ENCODE measurements around the gene APC2.

Gene APC2

GRCh38 chr19:1465191-1466016 lies 15.5 kb downstream of the APC2 start:
- Histone ChIP-seq H3K9me3 (ENCODE audit: control insufficient read depth, insufficient read depth, low read length) (no peaks in the 10 kb centered on the region), H3K36me3 (ENCODE audit: control insufficient read depth, insufficient read depth, low read length) (no peaks in the 10 kb centered on the region), H3K27ac (ENCODE audit: low read depth, low read length) (no peak overlapping the region), H3K4me1 (ENCODE audit: control insufficient read depth, insufficient read depth, low read length) (no peaks in the 10 kb centered on the region), H3K9ac (ENCODE audit: low read depth, low read length) (no peak overlapping the region), H3K4me3 (ENCODE audit: low read depth, low read length) (no peak overlapping the region), H3K27me3 (ENCODE audit: control insufficient read depth, insufficient read depth, low read length) (peaks cover 63% of the 10 kb centered on the region)

DNA sequence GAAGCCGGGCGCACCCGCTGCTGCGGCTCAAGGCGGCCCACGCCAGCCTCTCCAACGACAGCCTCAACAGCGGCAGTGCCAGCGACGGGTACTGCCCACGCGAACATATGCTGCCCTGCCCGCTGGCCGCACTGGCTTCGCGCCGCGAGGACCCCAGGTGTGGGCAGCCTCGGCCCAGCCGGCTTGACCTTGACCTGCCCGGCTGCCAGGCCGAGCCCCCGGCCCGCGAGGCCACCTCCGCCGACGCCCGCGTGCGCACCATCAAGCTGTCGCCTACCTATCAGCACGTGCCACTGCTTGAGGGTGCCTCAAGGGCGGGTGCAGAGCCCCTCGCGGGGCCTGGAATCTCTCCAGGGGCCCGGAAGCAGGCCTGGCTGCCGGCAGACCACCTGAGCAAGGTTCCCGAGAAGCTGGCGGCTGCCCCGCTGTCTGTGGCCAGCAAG lies 16.1 kb downstream of the APC2 start:
- H3K4me1 ChIP-seq (ENCODE audit: control insufficient read depth, insufficient read depth, low read length) = peaks cover 3% of the 10 kb centered on the region; the same call in 1 of the 2 replicates

DNA sequence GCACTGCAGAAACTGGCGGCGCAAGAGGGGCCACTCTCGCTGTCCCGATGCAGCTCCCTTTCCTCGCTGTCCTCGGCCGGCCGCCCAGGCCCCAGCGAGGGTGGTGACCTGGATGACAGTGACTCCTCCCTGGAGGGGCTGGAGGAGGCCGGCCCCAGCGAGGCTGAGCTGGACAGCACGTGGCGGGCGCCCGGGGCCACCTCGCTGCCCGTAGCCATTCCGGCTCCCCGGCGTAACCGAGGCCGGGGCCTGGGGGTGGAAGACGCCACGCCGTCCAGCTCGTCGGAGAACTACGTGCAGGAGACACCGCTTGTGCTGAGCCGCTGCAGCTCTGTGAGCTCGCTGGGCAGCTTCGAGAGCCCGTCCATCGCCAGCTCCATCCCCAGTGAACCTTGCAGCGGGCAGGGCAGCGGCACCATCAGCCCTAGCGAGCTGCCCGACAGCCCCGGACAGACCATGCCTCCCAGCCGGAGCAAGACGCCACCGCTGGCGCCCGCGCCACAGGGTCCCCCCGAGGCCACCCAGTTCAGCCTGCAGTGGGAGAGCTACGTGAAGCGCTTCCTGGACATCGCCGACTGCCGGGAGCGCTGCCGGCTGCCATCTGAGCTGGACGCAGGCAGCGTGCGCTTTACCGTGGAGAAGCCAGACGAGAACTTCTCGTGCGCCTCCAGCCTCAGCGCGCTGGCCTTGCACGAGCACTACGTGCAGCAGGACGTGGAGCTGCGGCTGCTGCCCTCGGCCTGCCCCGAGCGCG lies 16.7 kb downstream of the APC2 start:
- peaks cover 8% of the 10 kb centered on the region for H3K4me1 ChIP-seq (ENCODE audit: control insufficient read depth, insufficient read depth, low read length)
- H3K27me3 ChIP-seq (ENCODE audit: control insufficient read depth, insufficient read depth, low read length) = peaks cover 75% of the 10 kb centered on the region
- H3K36me3 ChIP-seq (ENCODE audit: control insufficient read depth, insufficient read depth, low read length) = no peaks in the 10 kb centered on the region
- no peak overlapping the region for H3K9ac ChIP-seq (ENCODE audit: low read depth, low read length)
- H3K27ac ChIP-seq (ENCODE audit: low read depth, low read length) = no peak overlapping the region
- H3K9me3 ChIP-seq (ENCODE audit: control insufficient read depth, insufficient read depth, low read length) = no peaks in the 10 kb centered on the region
- H3K4me3 ChIP-seq (ENCODE audit: low read depth, low read length) = peak overlapping the region; percentile 37; the same call in 1 of the 2 replicates

More for the DNA sequence above, 16.1 kb downstream of the APC2 start:
- Histone ChIP-seq H3K9ac (ENCODE audit: low read depth, low read length) (no peak overlapping the region), H3K36me3 (ENCODE audit: control insufficient read depth, insufficient read depth, low read length) (no peaks in the 10 kb centered on the region), H3K9me3 (ENCODE audit: control insufficient read depth, insufficient read depth, low read length) (no peaks in the 10 kb centered on the region), H3K27ac (ENCODE audit: low read depth, low read length) (no peak overlapping the region), H3K27me3 (ENCODE audit: control insufficient read depth, insufficient read depth, low read length) (peaks cover 69% of the 10 kb centered on the region), H3K4me3 (ENCODE audit: low read depth, low read length) (no peak overlapping the region)

DNA sequence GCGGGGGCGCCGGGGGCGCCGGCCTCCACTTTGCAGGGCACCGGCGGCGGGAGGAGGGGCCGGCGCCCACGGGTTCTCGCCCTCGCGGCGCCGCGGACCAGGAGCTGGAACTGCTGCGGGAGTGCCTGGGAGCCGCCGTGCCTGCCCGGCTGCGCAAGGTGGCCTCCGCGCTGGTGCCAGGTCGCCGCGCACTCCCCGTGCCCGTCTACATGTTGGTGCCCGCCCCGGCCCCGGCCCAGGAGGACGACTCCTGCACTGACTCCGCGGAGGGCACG lies 17.2 kb downstream of the APC2 start:
- no peaks in the 10 kb centered on the region for H3K36me3 ChIP-seq (ENCODE audit: control insufficient read depth, insufficient read depth, low read length)
- H3K27me3 ChIP-seq (ENCODE audit: control insufficient read depth, insufficient read depth, low read length) = peaks cover 80% of the 10 kb centered on the region
- peaks cover 8% of the 10 kb centered on the region for H3K4me1 ChIP-seq (ENCODE audit: control insufficient read depth, insufficient read depth, low read length)
- H3K9me3 ChIP-seq (ENCODE audit: control insufficient read depth, insufficient read depth, low read length) = no peaks in the 10 kb centered on the region
- H3K4me3 ChIP-seq (ENCODE audit: low read depth, low read length) = peak overlapping the region; percentile 37; the same call in 1 of the 2 replicates
- no peak overlapping the region for H3K27ac ChIP-seq (ENCODE audit: low read depth, low read length)
- no peak overlapping the region for H3K9ac ChIP-seq (ENCODE audit: low read depth, low read length)

GRCh38 chr19:1467490-1468273 lies 17.8 kb downstream of the APC2 start:
- H3K27me3 ChIP-seq (ENCODE audit: control insufficient read depth, insufficient read depth, low read length) = peaks cover 86% of the 10 kb centered on the region

DNA sequence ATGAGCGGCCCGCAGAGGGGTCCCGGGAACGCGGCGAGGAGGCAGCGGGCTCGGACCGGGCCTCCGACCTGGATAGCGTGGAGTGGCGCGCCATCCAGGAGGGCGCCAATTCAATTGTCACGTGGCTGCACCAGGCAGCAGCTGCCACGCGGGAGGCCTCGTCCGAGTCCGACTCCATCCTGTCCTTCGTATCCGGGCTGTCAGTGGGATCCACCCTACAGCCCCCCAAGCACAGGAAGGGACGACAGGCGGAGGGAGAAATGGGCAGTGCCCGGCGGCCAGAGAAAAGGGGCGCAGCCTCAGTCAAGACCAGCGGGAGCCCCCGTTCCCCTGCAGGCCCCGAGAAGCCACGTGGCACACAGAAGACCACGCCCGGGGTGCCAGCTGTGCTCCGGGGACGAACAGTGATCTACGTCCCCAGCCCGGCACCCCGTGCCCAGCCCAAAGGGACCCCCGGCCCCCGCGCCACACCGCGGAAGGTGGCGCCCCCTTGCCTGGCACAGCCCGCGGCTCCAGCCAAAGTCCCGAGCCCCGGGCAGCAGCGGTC lies 18.4 kb downstream of the APC2 start:
- Histone ChIP-seq H3K36me3 (ENCODE audit: control insufficient read depth, insufficient read depth, low read length) (no peaks in the 10 kb centered on the region), H3K4me1 (ENCODE audit: control insufficient read depth, insufficient read depth, low read length) (peaks cover 8% of the 10 kb centered on the region), H3K27me3 (ENCODE audit: control insufficient read depth, insufficient read depth, low read length) (peaks cover 91% of the 10 kb centered on the region), H3K9ac (ENCODE audit: low read depth, low read length) (no peak overlapping the region), H3K9me3 (ENCODE audit: control insufficient read depth, insufficient read depth, low read length) (no peaks in the 10 kb centered on the region), H3K4me3 (ENCODE audit: low read depth, low read length) (no peak overlapping the region), H3K27ac (ENCODE audit: low read depth, low read length) (no peak overlapping the region)

More at GRCh38 chr19:1467490-1468273, 17.8 kb downstream of the APC2 start:
- no peaks in the 10 kb centered on the region for H3K36me3 ChIP-seq (ENCODE audit: control insufficient read depth, insufficient read depth, low read length)
- peak overlapping the region; percentile 29; the same call in 1 of the 2 replicates for H3K4me3 ChIP-seq (ENCODE audit: low read depth, low read length)
- peaks cover 8% of the 10 kb centered on the region for H3K4me1 ChIP-seq (ENCODE audit: control insufficient read depth, insufficient read depth, low read length)
- H3K27ac ChIP-seq (ENCODE audit: low read depth, low read length) = no peak overlapping the region
- no peaks in the 10 kb centered on the region for H3K9me3 ChIP-seq (ENCODE audit: control insufficient read depth, insufficient read depth, low read length)
- H3K9ac ChIP-seq (ENCODE audit: low read depth, low read length) = no peak overlapping the region

DNA sequence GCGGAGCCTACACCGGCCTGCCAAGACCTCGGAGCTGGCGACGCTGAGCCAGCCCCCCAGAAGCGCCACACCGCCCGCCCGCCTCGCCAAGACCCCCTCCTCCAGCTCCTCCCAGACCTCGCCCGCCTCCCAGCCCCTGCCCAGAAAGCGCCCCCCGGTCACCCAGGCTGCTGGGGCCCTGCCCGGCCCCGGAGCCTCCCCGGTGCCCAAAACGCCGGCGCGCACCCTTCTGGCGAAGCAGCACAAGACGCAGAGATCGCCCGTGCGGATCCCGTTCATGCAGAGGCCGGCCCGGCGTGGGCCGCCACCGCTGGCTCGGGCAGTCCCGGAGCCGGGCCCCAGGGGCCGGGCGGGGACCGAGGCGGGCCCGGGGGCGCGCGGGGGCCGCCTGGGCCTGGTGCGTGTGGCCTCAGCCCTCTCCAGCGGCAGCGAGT lies 18.9 kb downstream of the APC2 start:
- H3K27ac ChIP-seq (ENCODE audit: low read depth, low read length) = no peak overlapping the region
- H3K4me3 ChIP-seq (ENCODE audit: low read depth, low read length) = peak overlapping the region; percentile 26; the same call in 1 of the 2 replicates
- H3K4me1 ChIP-seq (ENCODE audit: control insufficient read depth, insufficient read depth, low read length) = peaks cover 8% of the 10 kb centered on the region
- H3K9me3 ChIP-seq (ENCODE audit: control insufficient read depth, insufficient read depth, low read length) = no peaks in the 10 kb centered on the region
- H3K9ac ChIP-seq (ENCODE audit: low read depth, low read length) = no peak overlapping the region
- peaks cover 91% of the 10 kb centered on the region for H3K27me3 ChIP-seq (ENCODE audit: control insufficient read depth, insufficient read depth, low read length)
- no peaks in the 10 kb centered on the region for H3K36me3 ChIP-seq (ENCODE audit: control insufficient read depth, insufficient read depth, low read length)

GRCh38 chr19:1469255-1470054 lies 19.5 kb downstream of the APC2 start:
- peaks cover under 1% of the 10 kb centered on the region; the same call in 1 of the 2 replicates for H3K36me3 ChIP-seq (ENCODE audit: control insufficient read depth, insufficient read depth, low read length)
- peaks cover 8% of the 10 kb centered on the region for H3K4me1 ChIP-seq (ENCODE audit: control insufficient read depth, insufficient read depth, low read length)
- H3K9ac ChIP-seq (ENCODE audit: low read depth, low read length) = no peak overlapping the region
- H3K4me3 ChIP-seq (ENCODE audit: low read depth, low read length) = peak overlapping the region; percentile 26; the same call in 1 of the 2 replicates
- H3K27me3 ChIP-seq (ENCODE audit: control insufficient read depth, insufficient read depth, low read length) = peaks cover 88% of the 10 kb centered on the region
- H3K9me3 ChIP-seq (ENCODE audit: control insufficient read depth, insufficient read depth, low read length) = no peaks in the 10 kb centered on the region
- H3K27ac ChIP-seq (ENCODE audit: low read depth, low read length) = no peak overlapping the region

DNA sequence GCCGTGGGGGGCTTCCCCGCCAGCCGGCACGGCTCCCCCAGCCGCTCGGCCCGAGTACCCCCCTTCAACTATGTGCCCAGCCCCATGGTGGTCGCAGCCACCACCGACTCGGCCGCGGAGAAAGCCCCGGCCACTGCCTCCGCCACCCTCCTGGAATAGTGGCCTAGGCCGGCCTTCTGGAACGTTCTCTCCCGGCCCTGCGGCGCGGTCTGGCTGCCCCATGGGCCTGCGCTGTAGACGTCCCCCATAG lies 20.1 kb downstream of the APC2 start:
- peaks cover 83% of the 10 kb centered on the region for H3K27me3 ChIP-seq (ENCODE audit: control insufficient read depth, insufficient read depth, low read length)
- peaks cover 5% of the 10 kb centered on the region; the same call in 1 of the 2 replicates for H3K36me3 ChIP-seq (ENCODE audit: control insufficient read depth, insufficient read depth, low read length)
- H3K9ac ChIP-seq (ENCODE audit: low read depth, low read length) = no peak overlapping the region
- peak overlapping the region; percentile 44; the same call in 1 of the 2 replicates for H3K4me3 ChIP-seq (ENCODE audit: low read depth, low read length)
- H3K9me3 ChIP-seq (ENCODE audit: control insufficient read depth, insufficient read depth, low read length) = no peaks in the 10 kb centered on the region
- H3K4me1 ChIP-seq (ENCODE audit: control insufficient read depth, insufficient read depth, low read length) = peaks cover 8% of the 10 kb centered on the region
- H3K27ac ChIP-seq (ENCODE audit: low read depth, low read length) = no peak overlapping the region
